ENCODE data around the gene METTL4.
"Not testable (repeated sequence)": the region's sequence is repeated elsewhere in the genome, so short reads cannot be mapped to it uniquely, and the experiment has no call there.

METTL4 gene

DNA sequence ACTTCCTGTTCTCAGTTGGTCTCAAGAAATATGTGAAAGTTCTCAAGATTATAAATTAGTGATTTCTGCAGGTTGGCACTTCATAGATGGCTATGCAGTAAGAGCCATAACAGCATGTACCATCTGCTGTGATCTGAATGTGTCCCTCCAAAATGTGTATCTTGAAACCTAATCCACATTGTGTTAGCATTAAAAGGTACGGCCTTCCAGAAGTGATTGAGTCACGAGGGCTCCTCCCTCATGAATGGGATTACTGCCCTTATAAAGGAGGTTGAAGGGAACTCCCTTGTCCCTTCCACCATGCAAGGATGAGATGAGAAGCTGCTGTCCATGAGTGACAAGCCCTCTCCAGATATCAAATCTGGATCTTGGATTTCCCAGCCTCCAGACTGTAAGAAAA is 45.0 kb downstream of the METTL4 start:
- no peak for DNase-seq (ENCODE audit: extremely low read depth, low read depth)
- TF ChIP-seq, protein P1, sequence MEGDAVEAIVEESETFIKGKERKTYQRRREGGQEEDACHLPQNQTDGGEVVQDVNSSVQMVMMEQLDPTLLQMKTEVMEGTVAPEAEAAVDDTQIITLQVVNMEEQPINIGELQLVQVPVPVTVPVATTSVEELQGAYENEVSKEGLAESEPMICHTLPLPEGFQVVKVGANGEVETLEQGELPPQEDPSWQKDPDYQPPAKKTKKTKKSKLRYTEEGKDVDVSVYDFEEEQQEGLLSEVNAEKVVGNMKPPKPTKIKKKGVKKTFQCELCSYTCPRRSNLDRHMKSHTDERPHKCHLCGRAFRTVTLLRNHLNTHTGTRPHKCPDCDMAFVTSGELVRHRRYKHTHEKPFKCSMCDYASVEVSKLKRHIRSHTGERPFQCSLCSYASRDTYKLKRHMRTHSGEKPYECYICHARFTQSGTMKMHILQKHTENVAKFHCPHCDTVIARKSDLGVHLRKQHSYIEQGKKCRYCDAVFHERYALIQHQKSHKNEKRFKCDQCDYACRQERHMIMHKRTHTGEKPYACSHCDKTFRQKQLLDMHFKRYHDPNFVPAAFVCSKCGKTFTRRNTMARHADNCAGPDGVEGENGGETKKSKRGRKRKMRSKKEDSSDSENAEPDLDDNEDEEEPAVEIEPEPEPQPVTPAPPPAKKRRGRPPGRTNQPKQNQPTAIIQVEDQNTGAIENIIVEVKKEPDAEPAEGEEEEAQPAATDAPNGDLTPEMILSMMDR (IDR thresholded peaks at IDR 0.05; ENCODE audit: low read depth, low read length) = no peak

DNA sequence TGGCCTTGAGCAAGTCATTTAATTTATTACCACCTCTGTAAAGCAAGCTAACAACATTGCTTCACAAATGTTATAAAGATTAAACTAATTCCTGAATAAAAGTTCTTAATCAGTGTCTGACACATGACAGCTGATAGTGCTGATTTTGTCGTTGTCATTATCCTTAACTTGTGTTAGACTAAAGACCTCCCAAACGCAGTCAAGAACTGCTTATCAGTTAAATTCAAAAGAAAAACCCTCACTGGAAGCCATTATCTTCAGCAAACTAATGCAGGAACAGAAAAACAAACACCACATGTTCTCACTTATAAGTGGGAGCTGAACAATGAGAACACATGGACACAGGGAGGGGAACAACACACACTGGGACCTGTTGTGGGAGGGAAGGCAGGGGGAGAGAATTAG is 46.5 kb downstream of the METTL4 start:
- DNase-seq (ENCODE audit: extremely low read depth, low read depth) = not testable (repeated sequence)

DNA sequence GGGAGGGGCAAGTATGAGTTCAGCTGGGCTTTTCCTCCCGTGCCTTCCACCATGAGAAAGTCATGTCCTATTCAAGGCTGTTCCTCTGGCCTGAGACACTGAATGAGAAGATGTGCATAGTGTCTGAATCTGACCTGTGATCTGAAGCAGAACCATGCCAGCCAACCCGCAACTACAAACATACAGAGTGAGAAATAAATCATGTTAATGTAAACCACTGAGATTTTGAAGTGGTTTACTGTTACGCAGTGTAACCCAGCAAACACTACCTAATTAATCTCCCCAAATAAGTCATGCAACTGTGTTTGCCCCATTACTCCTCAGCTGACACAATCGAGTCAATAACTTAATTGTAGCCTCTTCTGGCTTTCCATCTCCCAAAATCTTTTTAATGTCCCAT is 49.2 kb downstream of the METTL4 start:
- no peak for DNase-seq (ENCODE audit: extremely low read depth, low read depth)
- TF ChIP-seq, protein P1 (IDR thresholded peaks at IDR 0.05; ENCODE audit: low read depth, low read length) = no peak

DNA sequence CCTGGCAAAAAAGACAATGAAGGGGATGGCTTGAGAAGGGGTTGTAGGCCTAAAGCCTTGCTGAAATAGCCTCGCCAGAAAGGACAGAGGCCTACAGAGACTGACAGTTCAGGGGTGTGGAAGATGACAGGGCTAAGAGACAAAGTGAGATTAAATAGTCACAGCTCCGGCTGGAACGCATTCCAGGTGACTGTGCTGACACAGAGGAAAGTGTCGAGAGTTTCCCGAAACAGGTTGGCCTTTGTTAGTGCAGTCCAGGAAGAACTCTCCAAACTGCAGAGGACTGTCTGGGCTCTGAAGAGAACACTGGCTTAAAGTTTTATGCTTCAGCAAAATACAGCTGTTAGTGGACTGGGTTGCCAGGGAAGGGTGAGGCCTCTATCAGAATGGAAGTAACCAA is 52.8 kb downstream of the METTL4 start:
- no peak for DNase-seq (ENCODE audit: extremely low read depth, low read depth)
- TF ChIP-seq, protein P1 (IDR thresholded peaks at IDR 0.05; ENCODE audit: low read depth, low read length) = no peak

DNA sequence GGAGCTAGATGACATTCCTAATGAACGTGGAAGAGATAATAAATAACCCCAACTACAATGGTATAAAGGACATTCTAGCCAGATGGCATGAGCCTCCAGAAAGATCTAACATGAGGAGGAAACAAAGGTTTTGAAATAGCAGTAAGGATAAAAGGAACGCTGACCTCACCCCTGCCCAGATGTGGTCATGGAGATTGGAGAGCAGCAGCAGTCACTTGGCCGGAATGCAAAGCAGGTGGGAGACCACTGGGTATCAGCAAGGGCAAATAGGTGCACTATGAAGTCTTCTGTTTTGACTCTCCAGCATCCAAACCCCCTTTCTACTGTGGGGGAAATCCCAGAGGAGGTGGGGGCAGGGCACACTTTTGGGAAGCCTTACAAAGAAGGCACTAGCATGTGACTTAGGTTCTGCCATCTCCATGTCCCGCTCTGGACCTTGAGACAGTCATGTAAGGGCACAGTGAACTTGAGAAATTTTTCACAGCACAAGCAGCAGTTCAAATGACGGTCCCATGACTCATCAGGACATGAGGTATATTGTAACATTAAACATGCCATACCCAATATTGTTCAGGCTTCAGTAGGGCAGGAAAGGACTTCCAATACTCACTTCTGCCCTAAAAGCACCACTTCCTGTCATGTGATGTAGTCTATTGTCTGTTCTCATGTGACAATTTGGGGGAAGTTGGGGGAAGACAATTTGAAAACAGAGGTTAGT is 55.2 kb downstream of the METTL4 start:
- DNase-seq (ENCODE audit: extremely low read depth, low read depth) = no peak
- TF ChIP-seq, protein P1 (IDR thresholded peaks at IDR 0.05; ENCODE audit: low read depth, low read length) = no peak

DNA sequence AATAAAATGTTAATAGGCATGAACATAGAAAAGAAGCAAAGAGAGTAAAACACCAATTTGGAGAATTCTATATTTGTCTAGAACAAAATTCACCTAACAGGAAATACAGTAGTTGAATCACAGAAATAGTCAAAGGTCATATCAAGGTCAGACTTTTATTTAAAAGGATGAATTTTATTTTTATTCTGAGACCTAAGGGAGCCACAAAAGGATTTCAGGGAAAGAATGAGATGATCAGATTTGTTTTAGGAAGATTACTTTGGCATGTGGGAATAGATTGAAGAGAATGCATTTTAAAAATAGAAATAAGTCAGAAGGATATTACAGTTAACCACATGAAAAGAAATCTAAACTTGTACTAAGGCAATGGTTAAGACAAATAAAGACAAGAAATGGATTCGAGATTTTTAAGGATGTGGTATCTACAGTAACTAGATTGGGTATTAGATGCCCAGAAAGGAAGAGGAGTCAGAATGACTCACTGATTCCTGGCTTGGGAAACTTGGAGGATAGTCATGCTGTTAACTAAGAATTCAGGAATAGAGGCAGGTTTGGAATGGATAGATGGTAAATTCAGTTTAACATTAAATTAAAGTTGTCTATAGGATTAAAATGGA is 56.0 kb downstream of the METTL4 start:
- TF ChIP-seq, protein P1 (IDR thresholded peaks at IDR 0.05; ENCODE audit: low read depth, low read length) = no peak
- no peak for DNase-seq (ENCODE audit: extremely low read depth, low read depth)

DNA sequence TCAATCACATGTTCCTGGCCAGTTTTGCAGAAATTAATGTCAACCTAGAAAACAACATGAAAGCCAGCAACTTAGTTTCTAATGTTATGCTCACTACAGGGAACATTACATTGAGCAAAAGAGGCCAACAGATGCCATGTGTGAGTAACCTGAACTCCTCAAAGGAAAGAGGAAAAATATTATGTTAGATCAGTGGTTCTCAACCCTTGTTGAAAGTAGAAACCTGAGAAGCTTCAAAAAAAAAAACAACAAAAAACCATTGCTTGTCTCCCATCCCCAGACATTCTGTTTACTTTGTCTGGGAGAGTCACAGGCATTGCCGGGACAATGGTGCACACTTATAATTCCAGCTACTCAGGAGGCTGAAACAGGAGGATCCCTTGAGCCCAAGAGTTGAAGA is 57.7 kb downstream of the METTL4 start:
- no peak for DNase-seq (ENCODE audit: extremely low read depth, low read depth)
- TF ChIP-seq, protein P1 (IDR thresholded peaks at IDR 0.05; ENCODE audit: low read depth, low read length) = no peak

DNA sequence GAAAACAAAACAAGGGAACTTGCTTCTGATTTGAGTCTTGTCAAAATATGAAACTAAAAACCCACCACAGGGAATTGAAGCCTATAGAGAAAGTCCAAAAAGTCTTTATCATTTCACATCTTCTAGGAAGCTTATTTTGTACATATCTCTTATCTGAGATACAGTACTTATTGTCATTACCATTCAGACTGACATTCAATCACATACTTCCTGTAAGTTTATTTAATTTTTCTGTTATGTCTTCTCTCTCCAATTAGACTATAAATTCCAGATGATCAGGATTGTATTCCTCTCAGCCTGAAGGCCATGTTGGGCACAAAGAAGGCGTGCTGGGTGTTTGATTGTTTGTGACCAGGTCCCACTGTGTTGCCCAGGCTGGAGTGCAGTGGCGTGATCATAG is 59.2 kb downstream of the METTL4 start:
- TF ChIP-seq, protein P1 (IDR thresholded peaks at IDR 0.05; ENCODE audit: low read depth, low read length) = no peak
- no peak for DNase-seq (ENCODE audit: extremely low read depth, low read depth)

Measured in AG09319 (cell line).